Transverse colon (tissue), 4 donors: ENCODE results near the gene STEAP3. TPM values are rescaled to one million over a fixed set of nuclear protein-coding genes. Genes with fewer than 3 reads are reported as not detected.

Source experiments
- DNase-seq: peaks from one replicate; pipeline ENCODE4 v3.0.0-alpha.2; 2019
- H3K27ac ChIP-seq, 4 donors: fragments of 200-600 bp; sonication (generic); 2 replicates each; pipeline ENCODE4 v1.5.1; 2016 to 2018; ENCODE audit warnings: inconsistent platforms in 4 of 4
- H3K27me3 ChIP-seq: fragments of 200-600 bp; sonication (generic); 2 replicates; pipeline ENCODE4 v1.5.1; 2017; ENCODE audit warnings: inconsistent platforms
- H3K36me3 ChIP-seq, 4 donors: fragments of 200-600 bp; sonication (generic); 2 replicates each; pipeline ENCODE4 v1.5.1; 2017 to 2019; ENCODE audit warnings: inconsistent platforms in 4 of 4
- H3K4me1 ChIP-seq, 4 donors: fragments of 200-600 bp; sonication (generic); 2 replicates each; pipeline ENCODE4 v1.5.1; 2017 to 2020; ENCODE audit warnings: inconsistent platforms in 4 of 4
- H3K4me3 ChIP-seq, 4 donors: fragments of 200-600 bp; sonication (generic); 1 replicate in 1 of 4; 2 replicates in 3 of 4; pipeline versions ENCODE4 v1.5.1 to v1.6.1; 2017 to 2019; ENCODE audit warnings: inconsistent platforms in 4 of 4
- H3K9me3 ChIP-seq, 2 donors: fragments of 200-600 bp; sonication (generic); 2 replicates each; pipeline ENCODE4 v1.5.1; 2017 to 2019; ENCODE audit warnings: inconsistent platforms in 2 of 2
- CTCF ChIP-seq, 5 experiments: fragments of 200-600 bp in 3 of 5; fragments of 450-650 bp in 2 of 5; sonication (generic) in 3 of 5; IDR thresholded peaks; 1 replicate in 2 of 5; 2 replicates in 3 of 5; pipeline ENCODE4 v1.5.1; 2016 to 2017; ENCODE audit warnings: antibody characterized with exemption in 5 of 5, inconsistent platforms in 3 of 5, mild to moderate bottlenecking in 2 of 5, moderate library complexity in 1 of 5
- EP300 ChIP-seq: sonication (generic); formaldehyde crosslinking; IDR thresholded peaks from one replicate; pipeline ENCODE4 v1.6.1; 2017; ENCODE audit warnings: antibody characterized with exemption, low read depth
- POLR2A ChIP-seq: fragments of 450-650 bp; IDR thresholded peaks from one replicate; pipeline ENCODE4 v1.6.1; 2016; ENCODE audit warnings: antibody characterized with exemption, mild to moderate bottlenecking, moderate library complexity
- POLR2AphosphoS5 ChIP-seq, 3 donors: sonication (generic); formaldehyde crosslinking; IDR thresholded peaks; one replicate each; pipeline ENCODE4 v1.6.1; 2016; ENCODE audit warnings: antibody characterized with exemption in 3 of 3
- WGBS, 2 donors: methylation state at CpG; one replicate each; pipeline ENCODE4 v1.1.5; 2018; ENCODE audit warnings: low coverage in 1 of 2; 5-methylcytosine and 5-hydroxymethylcytosine counted together
- in situ Hi-C, 4 donors: fragments of 200-750 bp; cut with MboI; loops; one replicate each; pipeline versions ENCODE4 v1.15.0 to v1.15.1; 2017; ENCODE audit warnings: low sequenced_read_pairs in 3 of 4, low pct_ligation_motif_present in 1 of 4, low pct_unique_long_range_greater_than_20kb in 1 of 4
- intact Hi-C: fragments of 100-400 bp; cut with DNase I; formaldehyde crosslinking; loops from one replicate; pipeline ENCODE4 v1.15.1; 2023; ENCODE audit warnings: low total_unique reads
- total RNA-seq, 4 donors: library from RNA; depleted of rRNA; stranded (reverse); fragments of >200 nt; gene quantifications; one replicate each; pipeline ENCODE4 v1.1.0, GENCODE V29; 2016

STEAP3 gene
- total RNA-seq, 4 donors from 2014 or later: 23.3 to 54.3 (median 37.6) TPM

GRCh38 chr2:119251652-119252051 lies 28.0 kb downstream of the STEAP3 start:
- TF ChIP-seq CTCF (IDR thresholded peaks at IDR 0.05) (no peak), EP300 (no peak), POLR2A (no peak), POLR2AphosphoS5 (IDR thresholded peaks at IDR 0.05) (no peak)
- Histone ChIP-seq H3K4me3 (no peak overlapping the region), H3K4me1 (no peaks in the 10 kb centered on the region), H3K27me3 (no peaks in the 10 kb centered on the region), H3K36me3 (no peaks in the 10 kb centered on the region), H3K9me3 (no peaks in the 10 kb centered on the region), H3K27ac (no peak overlapping the region)
- 97% methylated on average over 5 of the region's 5 CpGs; no CpG with 5 or more reads in 1 of the 2 donors for WGBS, 2 donors
- intact Hi-C loops: no loop called here
- in situ Hi-C loops: no loop called here
- no peak for DNase-seq

GRCh38 chr2:119252186-119253113 lies 28.8 kb downstream of the STEAP3 start:
- in situ Hi-C loops (no loop called here), intact Hi-C loops (no loop called here)
- Histone ChIP-seq H3K36me3 (no peaks in the 10 kb centered on the region), H3K27me3 (no peaks in the 10 kb centered on the region), H3K4me1 (no peaks in the 10 kb centered on the region), H3K9me3 (no peaks in the 10 kb centered on the region), H3K4me3 (no peak overlapping the region), H3K27ac (no peak overlapping the region)
- no peak for TF ChIP-seq EP300
- TF ChIP-seq POLR2AphosphoS5 (IDR thresholded peaks at IDR 0.05): no peak
- no peak for TF ChIP-seq CTCF (IDR thresholded peaks at IDR 0.05)
- no peak for TF ChIP-seq POLR2A
- WGBS, 2 donors: 0 to 76% methylated on average over 1 to 12 of the region's 12 CpGs
- DNase-seq: no peak

- in situ Hi-C loops: no loop called here
- whole genome bisulfite sequencing, 2 donors: 57 to 69% methylated on average over 1 to 2 of the region's 2 CpGs
- no peaks in the 10 kb centered on the region for H3K36me3 ChIP-seq
- H3K27ac ChIP-seq: no peak overlapping the region
- no peaks in the 10 kb centered on the region for H3K27me3 ChIP-seq
- DNase-seq: no peak
- H3K4me1 ChIP-seq: no peaks in the 10 kb centered on the region
- no peak overlapping the region for H3K4me3 ChIP-seq
- TF ChIP-seq EP300: no peak
- no peak for TF ChIP-seq POLR2A
- no peak for TF ChIP-seq POLR2AphosphoS5 (IDR thresholded peaks at IDR 0.05)
- no peak for TF ChIP-seq CTCF (IDR thresholded peaks at IDR 0.05)
- intact Hi-C loops: no loop called here
- H3K9me3 ChIP-seq: no peaks in the 10 kb centered on the region
These were observed 29.6 kb downstream of the STEAP3 start for GRCh38 chr2:119253114-119253702.

- H3K9me3 ChIP-seq: no peaks in the 10 kb centered on the region
- no peak for DNase-seq
- no peaks in the 10 kb centered on the region for H3K36me3 ChIP-seq
- in situ Hi-C loops: no loop called here
- H3K27ac ChIP-seq: no peak overlapping the region
- intact Hi-C loops: no loop called here
- H3K4me1 ChIP-seq: no peaks in the 10 kb centered on the region
- TF ChIP-seq POLR2AphosphoS5 (IDR thresholded peaks at IDR 0.05) (no peak), POLR2A (no peak), EP300 (no peak), CTCF (IDR thresholded peaks at IDR 0.05) (no peak)
- WGBS, 2 donors: 80 to 94% methylated on average over 1 to 14 of the region's 14 CpGs
- no peaks in the 10 kb centered on the region for H3K27me3 ChIP-seq
- H3K4me3 ChIP-seq: no peak overlapping the region
These were observed 30.3 kb downstream of the STEAP3 start for GRCh38 chr2:119253760-119254600.
